A673 (cell line): ENCODE data around the gene EYA4.

Experiments
- EZH2 ChIP-seq: fragments of 200-600 bp; sonication (generic); IDR thresholded peaks from 2 replicates; pipeline ENCODE4 v1.6.1; 2017; ENCODE audit warnings: borderline replicate concordance, low read depth, mild to moderate bottlenecking, mixed read lengths, antibody characterized with exemption, low read length; ENCODE audit not compliant: poor library complexity, severe bottlenecking
- TF ChIP-seq, protein P1 (sequence below): fragments of 300-800, 200-600 bp; sonication (generic); conservative IDR thresholded peaks from 2 replicates; pipeline ENCODE4 v1.5.1; 2017; ENCODE audit warnings: low read depth, mild to moderate bottlenecking, antibody characterized with exemption, low read length, moderate library complexity, mixed read lengths

- TF ChIP-seq, protein P1, sequence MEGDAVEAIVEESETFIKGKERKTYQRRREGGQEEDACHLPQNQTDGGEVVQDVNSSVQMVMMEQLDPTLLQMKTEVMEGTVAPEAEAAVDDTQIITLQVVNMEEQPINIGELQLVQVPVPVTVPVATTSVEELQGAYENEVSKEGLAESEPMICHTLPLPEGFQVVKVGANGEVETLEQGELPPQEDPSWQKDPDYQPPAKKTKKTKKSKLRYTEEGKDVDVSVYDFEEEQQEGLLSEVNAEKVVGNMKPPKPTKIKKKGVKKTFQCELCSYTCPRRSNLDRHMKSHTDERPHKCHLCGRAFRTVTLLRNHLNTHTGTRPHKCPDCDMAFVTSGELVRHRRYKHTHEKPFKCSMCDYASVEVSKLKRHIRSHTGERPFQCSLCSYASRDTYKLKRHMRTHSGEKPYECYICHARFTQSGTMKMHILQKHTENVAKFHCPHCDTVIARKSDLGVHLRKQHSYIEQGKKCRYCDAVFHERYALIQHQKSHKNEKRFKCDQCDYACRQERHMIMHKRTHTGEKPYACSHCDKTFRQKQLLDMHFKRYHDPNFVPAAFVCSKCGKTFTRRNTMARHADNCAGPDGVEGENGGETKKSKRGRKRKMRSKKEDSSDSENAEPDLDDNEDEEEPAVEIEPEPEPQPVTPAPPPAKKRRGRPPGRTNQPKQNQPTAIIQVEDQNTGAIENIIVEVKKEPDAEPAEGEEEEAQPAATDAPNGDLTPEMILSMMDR = no peak
- no peak for TF ChIP-seq EZH2
Observed at GRCh38 chr6:133428295-133428694, 187.1 kb downstream of the EYA4 start.
